Tibial artery (tissue), 4 donors: Measurements from ENCODE around the gene DMAC2L.

Experiments used
- DNase-seq, 2 donors: peaks; one replicate each; pipeline ENCODE4 v3.0.0-alpha.2; 2019
- H3K27ac ChIP-seq, 2 donors: fragments of 200-600 bp; sonication (generic) in 1 of 2; 1 replicate in 1 of 2; 2 replicates in 1 of 2; pipeline ENCODE4 v1.5.1; 2018 to 2019; ENCODE audit warnings: mild to moderate bottlenecking in 1 of 2
- H3K27me3 ChIP-seq, 2 donors: fragments of 200-600 bp; sonication (generic) in 1 of 2; one replicate each; pipeline versions ENCODE4 v1.5.1 to v1.6.0; 2016 to 2019
- H3K36me3 ChIP-seq, 3 donors: fragments of 200-600 bp; sonication (generic) in 2 of 3; one replicate each; pipeline ENCODE4 v1.5.1; 2016 to 2019; ENCODE audit warnings: mild to moderate bottlenecking in 2 of 3
- H3K4me1 ChIP-seq, 4 donors: fragments of 200-600 bp; sonication (generic) in 2 of 4; 1 replicate in 3 of 4; 2 replicates in 1 of 4; pipeline ENCODE4 v1.5.1; 2016 to 2019
- H3K4me3 ChIP-seq, 2 donors: fragments of 200-600 bp; sonication (generic) in 1 of 2; 1 replicate in 1 of 2; 2 replicates in 1 of 2; pipeline ENCODE4 v1.5.1; 2018 to 2019; ENCODE audit warnings: mild to moderate bottlenecking in 2 of 2
- H3K9me3 ChIP-seq, 3 donors: fragments of 200-600 bp; sonication (generic) in 1 of 3; one replicate each; pipeline ENCODE4 v1.5.1; 2016 to 2019
- CTCF ChIP-seq, 2 experiments: fragments of 200-600 bp in 1 of 2; fragments of 450-650 bp in 1 of 2; IDR thresholded peaks; one replicate each; pipeline ENCODE4 v1.5.1; 2017 to 2019; ENCODE audit warnings: antibody characterized with exemption in 2 of 2, mild to moderate bottlenecking in 1 of 2, moderate library complexity in 1 of 2
- intact Hi-C: fragments of 100-400 bp; cut with DNase I; formaldehyde crosslinking; loops from one replicate; pipeline ENCODE4 v1.15.0; 2023; ENCODE audit warnings: low total_unique reads

The DMAC2L gene

DNA sequence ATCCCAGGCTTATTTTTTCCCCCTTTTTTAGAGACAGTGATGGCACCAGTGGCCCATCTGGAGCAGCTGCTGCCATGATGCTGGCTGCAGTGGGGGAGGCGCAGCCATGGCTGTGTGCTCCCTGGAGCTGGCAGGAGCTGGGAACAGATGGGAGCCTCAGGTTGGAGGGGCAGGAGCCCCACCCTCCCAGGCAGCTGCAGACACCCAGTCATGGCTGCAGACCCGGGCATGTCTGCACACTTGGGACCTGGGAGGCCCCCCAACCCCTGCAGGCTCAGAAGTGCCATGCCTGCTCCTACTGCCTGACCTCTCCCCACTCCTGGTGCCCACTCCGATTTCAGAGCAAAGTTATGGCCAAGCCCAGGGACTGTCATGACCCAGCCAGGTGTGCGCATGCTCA, 59.4 kb downstream of the DMAC2L start:
- H3K4me1 ChIP-seq: peaks cover 0 to 7% (median 0%) of the 10 kb centered on the region in 4 donors
- no peak for TF ChIP-seq CTCF (IDR thresholded peaks at IDR 0.05)
- no peaks in the 10 kb centered on the region for H3K27me3 ChIP-seq
- no peaks in the 10 kb centered on the region for H3K36me3 ChIP-seq
- intact Hi-C loops: no loop called here
- no peaks in the 10 kb centered on the region for H3K9me3 ChIP-seq
- no peak overlapping the region for H3K4me3 ChIP-seq
- no peak for DNase-seq
- no peak overlapping the region for H3K27ac ChIP-seq

DNA sequence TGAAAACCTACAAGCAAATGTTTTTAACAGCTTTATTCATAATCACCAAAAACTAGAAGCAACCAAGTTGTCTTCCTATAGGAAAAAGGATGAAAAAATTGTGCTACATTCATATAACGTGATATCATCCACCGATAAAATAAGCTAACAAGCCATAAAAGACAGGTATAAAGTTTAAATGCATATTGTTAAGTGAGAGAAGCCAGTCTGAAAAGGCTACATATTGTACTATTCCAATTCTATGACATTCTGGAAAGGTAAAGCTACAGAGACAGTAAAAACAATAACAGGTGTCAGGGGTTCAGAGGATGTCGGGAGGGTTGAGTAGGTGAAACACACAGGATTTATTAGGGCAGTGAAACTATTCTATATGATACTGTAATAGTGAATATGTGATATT, 61.8 kb downstream of the DMAC2L start:
- no peaks in the 10 kb centered on the region for H3K36me3 ChIP-seq
- H3K4me1 ChIP-seq: peaks cover 0 to 8% (median 0%) of the 10 kb centered on the region in 4 donors
- no peaks in the 10 kb centered on the region for H3K9me3 ChIP-seq
- intact Hi-C loops: no loop called here
- H3K27ac ChIP-seq: no peak overlapping the region
- no peak overlapping the region for H3K4me3 ChIP-seq
- no peak for TF ChIP-seq CTCF (IDR thresholded peaks at IDR 0.05)
- H3K27me3 ChIP-seq: no peaks in the 10 kb centered on the region
- no peak for DNase-seq

DNA sequence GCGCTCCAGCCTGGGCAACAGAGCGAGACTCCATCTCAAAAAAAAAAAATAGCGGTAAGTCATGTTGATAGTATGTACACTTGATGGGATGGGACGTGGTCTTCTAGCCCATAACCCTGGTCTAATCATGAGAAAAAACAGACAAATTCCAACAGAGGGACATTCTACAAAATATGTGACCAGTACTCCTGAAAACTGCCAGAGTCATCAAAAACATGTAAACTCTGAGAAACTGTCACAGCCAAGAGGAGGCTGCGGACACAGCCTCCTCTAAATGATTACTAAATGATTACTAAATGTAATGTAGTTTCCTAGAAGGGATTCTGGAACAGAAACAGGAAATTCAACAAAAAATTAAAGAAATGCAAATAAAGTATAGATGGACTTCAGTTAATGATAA, 63.6 kb downstream of the DMAC2L start:
- H3K27ac ChIP-seq: no peak overlapping the region
- H3K36me3 ChIP-seq: no peaks in the 10 kb centered on the region
- H3K4me3 ChIP-seq: no peak overlapping the region
- H3K9me3 ChIP-seq: no peaks in the 10 kb centered on the region
- H3K27me3 ChIP-seq: no peaks in the 10 kb centered on the region
- intact Hi-C loops: no loop called here
- TF ChIP-seq CTCF (IDR thresholded peaks at IDR 0.05): no peak
- DNase-seq: no peak
- H3K4me1 ChIP-seq: peaks cover 0 to 8% (median 0%) of the 10 kb centered on the region in 4 donors
